HepG2 (cell line): ENCODE measurements around the gene LSMEM2. TPM values are rescaled to one million over a fixed set of nuclear protein-coding genes. Genes with fewer than 3 reads are reported as not detected.
A peak's percentile ranks its signal among the peaks of the same experiment; 100 is the strongest.

Experiments
- AKAP8 ChIP-seq: sonication (generic); formaldehyde crosslinking; IDR thresholded peaks from 2 replicates; pipeline ENCODE4 v1.5.1; 2020; ENCODE audit warnings: mild to moderate bottlenecking, missing genetic modification reagents
- HDAC6 ChIP-seq: fragments of 200-600 bp; sonication (generic); IDR thresholded peaks from 2 replicates; pipeline ENCODE4 v1.7.0; 2017; ENCODE audit warnings: mild to moderate bottlenecking, antibody characterized with exemption, low read length, low read depth
- KDM3A ChIP-seq: IDR thresholded peaks from 2 replicates; pipeline ENCODE4 v1.6.1; 2018; ENCODE audit warnings: low read depth, missing compliant biosample characterization
- MIXL1 ChIP-seq: IDR thresholded peaks from 2 replicates; pipeline ENCODE4 v1.6.1; 2016
- MTF1 ChIP-seq: sonication (generic); formaldehyde crosslinking; IDR thresholded peaks from 2 replicates; pipeline ENCODE4 v1.5.0; 2020; ENCODE audit warnings: missing genetic modification reagents
- NCOA1 ChIP-seq: sonication (generic); formaldehyde crosslinking; IDR thresholded peaks from 2 replicates; pipeline ENCODE4 v1.9.0; 2021; ENCODE audit warnings: missing genetic modification reagents
- NFIC ChIP-seq: IDR thresholded peaks from 2 replicates; pipeline ENCODE4 v1.6.1; 2012; ENCODE audit warnings: mild to moderate bottlenecking, low read length, inconsistent platforms
- PITX1 ChIP-seq: sonication (generic); formaldehyde crosslinking; IDR thresholded peaks from 2 replicates; pipeline ENCODE4 v1.5.1; 2020; ENCODE audit warnings: mild to moderate bottlenecking, missing genetic modification reagents
- TOPORS ChIP-seq: sonication (generic); formaldehyde crosslinking; IDR thresholded peaks from 2 replicates; pipeline ENCODE4 v1.8.0; 2023; ENCODE audit warnings: mild to moderate bottlenecking, missing genetic modification reagents
- ZIK1 ChIP-seq: sonication (generic); formaldehyde crosslinking; IDR thresholded peaks from 2 replicates; pipeline ENCODE4 v1.5.0; 2020; ENCODE audit warnings: mild to moderate bottlenecking, low read depth, missing genetic modification reagents, borderline replicate concordance
- ZMYM4 ChIP-seq: sonication (generic); formaldehyde crosslinking; IDR thresholded peaks from 2 replicates; pipeline ENCODE4 v1.8.1; 2023; ENCODE audit warnings: mild to moderate bottlenecking, missing genetic modification reagents
- ZNF180 ChIP-seq: sonication (generic); formaldehyde crosslinking; IDR thresholded peaks from 2 replicates; pipeline ENCODE4 v1.4.0; 2020; ENCODE audit warnings: low read depth, missing genetic modification reagents, borderline replicate concordance
- ZNF251 ChIP-seq: sonication (generic); formaldehyde crosslinking; IDR thresholded peaks from 2 replicates; pipeline ENCODE4 v1.9.0; 2021; ENCODE audit warnings: mild to moderate bottlenecking, missing genetic modification reagents
- ZNF567 ChIP-seq: sonication (generic); formaldehyde crosslinking; IDR thresholded peaks from 2 replicates; pipeline ENCODE4 v1.8.1; 2023; ENCODE audit warnings: mild to moderate bottlenecking, missing genetic modification reagents, borderline replicate concordance
- ZNF746 ChIP-seq: sonication (generic); formaldehyde crosslinking; IDR thresholded peaks from 2 replicates; pipeline ENCODE4 v1.8.0; 2022; ENCODE audit warnings: mild to moderate bottlenecking, missing genetic modification reagents
- ZZZ3 ChIP-seq: sonication (generic); formaldehyde crosslinking; IDR thresholded peaks from 2 replicates; pipeline ENCODE4 v1.4.0; 2020; ENCODE audit warnings: missing genetic modification reagents, mild to moderate bottlenecking, borderline replicate concordance
- polyA plus RNA-seq, 8 experiments: library from polyadenylated mRNA; depleted of rRNA in 3 of 8; stranded (reverse) in 7 of 8; unstranded in 1 of 8; fragments of >200 nt; fragmentation: Illumina TruSeq in 4 of 8; extraction: Trizol in 4 of 8; gene quantifications; 2 replicates each; pipeline versions ENCODE4 v1.2.1 to v1.2.3, GENCODE V29; 2011 to 2016; ENCODE audit warnings: low read depth in 4 of 8, missing spikeins in 1 of 8, mixed read lengths in 1 of 8; ENCODE audit not compliant: insufficient read depth in 1 of 8
- total RNA-seq, 5 experiments: library from RNA; depleted of rRNA; stranded (reverse); fragments of >200 nt; fragmentation: Illumina TruSeq; extraction: Trizol; gene quantifications; 2 replicates each; pipeline ENCODE4 v1.2.3, GENCODE V29; 2016; ENCODE audit warnings: low read depth in 1 of 5
- TF ChIP-seq, protein P1 (sequence below): sonication (generic); formaldehyde crosslinking; conservative IDR thresholded peaks from 2 replicates; pipeline ENCODE4 v1.4.0; 2020; ENCODE audit warnings: missing genetic modification reagents
- TF ChIP-seq, protein P2 (sequence below): sonication (generic); formaldehyde crosslinking; conservative IDR thresholded peaks from 2 replicates; pipeline ENCODE4 v1.4.0; 2020; ENCODE audit warnings: missing genetic modification reagents
- TF ChIP-seq, protein P3 (sequence below): sonication (generic); IDR thresholded peaks from 2 replicates; pipeline ENCODE4 v1.6.1; 2016; ENCODE audit warnings: low read depth, borderline replicate concordance
- TF ChIP-seq, protein P4 (sequence below): sonication (generic); formaldehyde crosslinking; IDR thresholded peaks from 2 replicates; pipeline ENCODE4 v1.4.0; 2020; ENCODE audit warnings: mild to moderate bottlenecking, missing genetic modification reagents
- TF ChIP-seq, protein P5 (sequence below): IDR thresholded peaks from 2 replicates; pipeline ENCODE4 v1.6.1; 2016; ENCODE audit warnings: low read depth, borderline replicate concordance
- TF ChIP-seq, protein P6 (sequence below): sonication (generic); formaldehyde crosslinking; IDR thresholded peaks from 2 replicates; pipeline ENCODE4 v1.4.0; 2020; ENCODE audit warnings: missing genetic modification reagents
- TF ChIP-seq, protein P7 (sequence below): sonication (generic); formaldehyde crosslinking; IDR thresholded peaks from 2 replicates; pipeline ENCODE4 v1.8.1; 2023; ENCODE audit warnings: mild to moderate bottlenecking, missing genetic modification reagents, borderline replicate concordance

Gene LSMEM2
- total and polyA plus RNA-seq, 2 of the 13 experiments (the other 11 are each of a cell fraction or from before 2014, with no cell fraction given): 0.07 to 0.41 TPM

DNA sequence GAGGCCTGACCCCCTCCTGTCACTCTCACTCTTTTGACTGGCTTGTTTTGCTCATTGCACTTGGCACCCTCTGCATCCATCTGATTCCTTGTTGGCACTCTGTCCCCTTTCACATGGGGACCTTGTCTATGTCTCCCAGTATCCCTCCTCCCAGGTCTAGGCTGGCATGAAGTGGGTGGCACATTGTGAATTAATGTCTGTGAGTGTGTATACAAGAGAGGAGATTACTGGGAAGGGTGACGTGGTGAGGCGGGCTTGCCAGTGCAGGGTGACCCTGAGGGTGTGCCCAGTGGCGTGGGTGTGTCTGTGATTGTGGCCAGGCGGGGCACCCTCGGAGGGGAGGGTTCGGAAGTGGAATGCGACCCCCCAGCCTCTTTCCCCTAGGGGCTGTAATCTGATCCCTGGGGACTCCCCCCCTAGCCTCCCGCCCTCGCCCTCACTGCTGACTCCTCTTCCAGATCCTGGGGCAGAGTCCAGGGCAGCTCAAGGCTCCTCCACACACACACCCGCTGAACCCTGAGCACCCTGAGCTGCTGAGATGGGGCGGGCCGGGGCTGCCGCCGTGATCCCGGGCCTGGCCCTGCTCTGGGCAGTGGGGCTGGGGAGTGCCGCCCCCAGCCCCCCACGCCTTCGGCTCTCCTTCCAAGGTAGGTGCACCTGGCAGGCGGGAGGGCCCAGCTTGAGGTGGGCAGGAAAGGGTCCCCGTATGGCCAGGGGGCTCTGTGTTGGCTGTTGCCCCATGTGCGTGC, 10.0 kb upstream of the LSMEM2 start, which contains the start of gene SEMA3B (continued):
- TF ChIP-seq, protein P1, sequence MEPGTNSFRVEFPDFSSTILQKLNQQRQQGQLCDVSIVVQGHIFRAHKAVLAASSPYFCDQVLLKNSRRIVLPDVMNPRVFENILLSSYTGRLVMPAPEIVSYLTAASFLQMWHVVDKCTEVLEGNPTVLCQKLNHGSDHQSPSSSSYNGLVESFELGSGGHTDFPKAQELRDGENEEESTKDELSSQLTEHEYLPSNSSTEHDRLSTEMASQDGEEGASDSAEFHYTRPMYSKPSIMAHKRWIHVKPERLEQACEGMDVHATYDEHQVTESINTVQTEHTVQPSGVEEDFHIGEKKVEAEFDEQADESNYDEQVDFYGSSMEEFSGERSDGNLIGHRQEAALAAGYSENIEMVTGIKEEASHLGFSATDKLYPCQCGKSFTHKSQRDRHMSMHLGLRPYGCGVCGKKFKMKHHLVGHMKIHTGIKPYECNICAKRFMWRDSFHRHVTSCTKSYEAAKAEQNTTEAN (CRISPR knock-in tag): no peak; the same call in 1 of the 2 replicates
- TF ChIP-seq HDAC6 (no peak), ZNF251 (CRISPR knock-in tag) (no peak), NCOA1 (CRISPR knock-in tag) (peak; percentile 77; the same call in 1 of the 2 replicates), NFIC (no peak), ZZZ3 (CRISPR knock-in tag) (no peak), ZIK1 (CRISPR knock-in tag) (no peak), ZNF180 (CRISPR knock-in tag) (no peak), ZMYM4 (CRISPR knock-in tag) (no peak), ZNF746 (CRISPR knock-in tag) (peak; percentile 94), MTF1 (no peak), PITX1 (CRISPR knock-in tag) (no peak), TOPORS (no peak), ZNF567 (CRISPR knock-in tag) (no peak), KDM3A (CRISPR knock-in tag) (no peak), MIXL1 (CRISPR knock-in tag) (no peak), AKAP8 (no peak)
- TF ChIP-seq, protein P2, sequence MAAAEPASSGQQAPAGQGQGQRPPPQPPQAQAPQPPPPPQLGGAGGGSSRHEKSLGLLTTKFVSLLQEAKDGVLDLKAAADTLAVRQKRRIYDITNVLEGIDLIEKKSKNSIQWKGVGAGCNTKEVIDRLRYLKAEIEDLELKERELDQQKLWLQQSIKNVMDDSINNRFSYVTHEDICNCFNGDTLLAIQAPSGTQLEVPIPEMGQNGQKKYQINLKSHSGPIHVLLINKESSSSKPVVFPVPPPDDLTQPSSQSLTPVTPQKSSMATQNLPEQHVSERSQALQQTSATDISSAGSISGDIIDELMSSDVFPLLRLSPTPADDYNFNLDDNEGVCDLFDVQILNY (CRISPR knock-in tag): no peak
- TF ChIP-seq, protein P3, sequence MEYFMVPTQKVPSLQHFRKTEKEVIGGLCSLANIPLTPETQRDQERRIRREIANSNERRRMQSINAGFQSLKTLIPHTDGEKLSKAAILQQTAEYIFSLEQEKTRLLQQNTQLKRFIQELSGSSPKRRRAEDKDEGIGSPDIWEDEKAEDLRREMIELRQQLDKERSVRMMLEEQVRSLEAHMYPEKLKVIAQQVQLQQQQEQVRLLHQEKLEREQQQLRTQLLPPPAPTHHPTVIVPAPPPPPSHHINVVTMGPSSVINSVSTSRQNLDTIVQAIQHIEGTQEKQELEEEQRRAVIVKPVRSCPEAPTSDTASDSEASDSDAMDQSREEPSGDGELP: peak; percentile 48; the same call in 1 of the 2 replicates
- TF ChIP-seq, protein P4, sequence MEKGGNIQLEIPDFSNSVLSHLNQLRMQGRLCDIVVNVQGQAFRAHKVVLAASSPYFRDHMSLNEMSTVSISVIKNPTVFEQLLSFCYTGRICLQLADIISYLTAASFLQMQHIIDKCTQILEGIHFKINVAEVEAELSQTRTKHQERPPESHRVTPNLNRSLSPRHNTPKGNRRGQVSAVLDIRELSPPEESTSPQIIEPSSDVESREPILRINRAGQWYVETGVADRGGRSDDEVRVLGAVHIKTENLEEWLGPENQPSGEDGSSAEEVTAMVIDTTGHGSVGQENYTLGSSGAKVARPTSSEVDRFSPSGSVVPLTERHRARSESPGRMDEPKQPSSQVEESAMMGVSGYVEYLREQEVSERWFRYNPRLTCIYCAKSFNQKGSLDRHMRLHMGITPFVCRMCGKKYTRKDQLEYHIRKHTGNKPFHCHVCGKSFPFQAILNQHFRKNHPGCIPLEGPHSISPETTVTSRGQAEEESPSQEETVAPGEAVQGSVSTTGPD: no peak
- TF ChIP-seq, protein P5, sequence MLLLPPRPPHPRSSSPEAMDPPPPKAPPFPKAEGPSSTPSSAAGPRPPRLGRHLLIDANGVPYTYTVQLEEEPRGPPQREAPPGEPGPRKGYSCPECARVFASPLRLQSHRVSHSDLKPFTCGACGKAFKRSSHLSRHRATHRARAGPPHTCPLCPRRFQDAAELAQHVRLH (CRISPR knock-in tag): no peak
- TF ChIP-seq, protein P6, sequence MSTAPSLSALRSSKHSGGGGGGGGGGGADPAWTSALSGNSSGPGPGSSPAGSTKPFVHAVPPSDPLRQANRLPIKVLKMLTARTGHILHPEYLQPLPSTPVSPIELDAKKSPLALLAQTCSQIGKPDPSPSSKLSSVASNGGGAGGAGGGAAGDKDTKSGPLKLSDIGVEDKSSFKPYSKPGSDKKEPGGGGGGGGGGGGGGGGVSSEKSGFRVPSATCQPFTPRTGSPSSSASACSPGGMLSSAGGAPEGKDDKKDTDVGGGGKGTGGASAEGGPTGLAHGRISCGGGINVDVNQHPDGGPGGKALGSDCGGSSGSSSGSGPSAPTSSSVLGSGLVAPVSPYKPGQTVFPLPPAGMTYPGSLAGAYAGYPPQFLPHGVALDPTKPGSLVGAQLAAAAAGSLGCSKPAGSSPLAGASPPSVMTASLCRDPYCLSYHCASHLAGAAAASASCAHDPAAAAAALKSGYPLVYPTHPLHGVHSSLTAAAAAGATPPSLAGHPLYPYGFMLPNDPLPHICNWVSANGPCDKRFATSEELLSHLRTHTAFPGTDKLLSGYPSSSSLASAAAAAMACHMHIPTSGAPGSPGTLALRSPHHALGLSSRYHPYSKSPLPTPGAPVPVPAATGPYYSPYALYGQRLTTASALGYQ: no peak
- TF ChIP-seq, protein P7, sequence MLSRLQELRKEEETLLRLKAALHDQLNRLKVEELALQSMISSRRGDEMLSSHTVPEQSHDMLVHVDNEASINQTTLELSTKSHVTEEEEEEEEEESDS (CRISPR knock-in tag): no peak
